Testis (tissue), 3 donors: Measurements from ENCODE around the gene RAB11FIP3. TPM values are rescaled to one million over a fixed set of nuclear protein-coding genes. Genes with fewer than 3 reads are reported as not detected.

Source experiments
- DNase-seq: peaks from one replicate; pipeline ENCODE4 v3.0.0-alpha.2; 2019
- H3K27ac ChIP-seq, 2 donors: fragments of 200-600 bp; sonication (generic); one replicate each; pipeline ENCODE4 v1.5.1; 2019
- H3K27me3 ChIP-seq: fragments of 200-600 bp; sonication (generic); one replicate; pipeline ENCODE4 v1.5.1; 2019
- H3K36me3 ChIP-seq: fragments of 200-600 bp; sonication (generic); one replicate; pipeline ENCODE4 v1.5.1; 2017; ENCODE audit warnings: low read depth; ENCODE audit errors: missing control alignments
- H3K4me1 ChIP-seq: fragments of 200-600 bp; sonication (generic); one replicate; pipeline ENCODE4 v1.5.1; 2019
- H3K4me3 ChIP-seq, 2 donors: fragments of 200-600 bp; sonication (generic); one replicate each; pipeline ENCODE4 v1.5.1; 2017 to 2019
- H3K9me3 ChIP-seq: fragments of 200-600 bp; sonication (generic); one replicate; pipeline ENCODE4 v1.5.1; 2017
- CTCF ChIP-seq, 3 experiments: fragments of 450-650 bp in 2 of 3; fragments of 200-600 bp in 1 of 3; sonication (generic) in 1 of 3; IDR thresholded peaks; one replicate each; pipeline ENCODE4 v1.5.1; 2016 to 2019; ENCODE audit warnings: antibody characterized with exemption in 3 of 3, mild to moderate bottlenecking in 2 of 3, moderate library complexity in 1 of 3
- POLR2A ChIP-seq: fragments of 450-650 bp; IDR thresholded peaks from one replicate; pipeline ENCODE4 v1.6.1; 2017; ENCODE audit warnings: antibody characterized with exemption, mild to moderate bottlenecking, moderate library complexity
- WGBS, 2 donors: methylation state at CpG; one replicate each; pipeline ENCODE4 v1.1.5; 2018; 5-methylcytosine and 5-hydroxymethylcytosine counted together
- intact Hi-C: fragments of 100-400 bp; cut with DNase I; formaldehyde crosslinking; loops from one replicate; pipeline ENCODE4 v1.15.1; 2023; ENCODE audit warnings: low total_unique reads
- polyA plus RNA-seq: library from polyadenylated mRNA; stranded (reverse); fragments of 350-450 nt; fragmentation: Illumina TruSeq; extraction: RNeasy Lipid Tissue Mini Kit (QIAGEN cat#74804); gene quantifications from one replicate; pipeline ENCODE4 v1.2.3, GENCODE V29; 2014; ENCODE audit warnings: low read depth, low replicate concordance; ENCODE audit not compliant: insufficient read depth
- total RNA-seq, 2 donors: library from RNA; depleted of rRNA; stranded (reverse); fragments of >200 nt; gene quantifications; one replicate each; pipeline ENCODE4 v1.2.3, GENCODE V29; 2016

The RAB11FIP3 gene
- total and polyA plus RNA-seq, 3 donors from 2014 or later: 61.7 to 186 (median 166) TPM

DNA sequence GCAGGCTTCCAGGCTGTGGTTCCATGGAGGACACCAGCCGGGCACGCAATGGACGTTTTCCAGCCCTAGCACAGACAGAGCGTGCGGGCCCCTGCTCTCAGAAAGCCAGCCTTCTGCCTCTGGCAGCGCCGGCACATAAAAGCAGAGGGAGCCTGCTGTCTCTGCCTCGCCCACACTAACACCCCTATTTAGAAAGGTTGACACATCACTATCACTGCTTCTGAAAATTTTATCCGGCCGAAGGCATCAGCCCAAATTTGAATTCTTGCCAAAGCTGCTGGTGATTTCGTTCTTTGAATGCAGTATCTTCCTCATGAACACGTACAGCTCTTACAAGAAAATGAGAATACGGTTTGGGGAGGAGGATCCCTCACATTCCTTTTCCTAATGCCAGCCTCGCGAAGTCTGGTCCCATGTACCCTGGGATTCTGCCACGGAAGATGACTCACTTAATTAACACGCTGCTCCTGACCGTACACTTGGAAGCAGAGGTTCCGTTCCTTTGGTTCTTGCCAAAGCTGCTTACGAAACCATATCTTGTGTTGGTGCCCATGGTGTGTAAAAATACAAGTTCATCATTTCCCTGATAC is 1.3 kb upstream of the RAB11FIP3 start:
- WGBS, 2 donors: 8 to 13% methylated on average over 15 to 20 of the region's 20 CpGs

GRCh38 chr16:424623-425081 is 797 bp upstream of the RAB11FIP3 start:
- TF ChIP-seq POLR2A (no peak), CTCF (IDR thresholded peaks at IDR 0.05) (no peak)
- WGBS, 2 donors: 6 to 19% methylated on average over 3 to 22 of the region's 31 CpGs
- H3K9me3 ChIP-seq: no peaks in the 10 kb centered on the region
- peak overlapping the region; percentile 91 to 95 for H3K27ac ChIP-seq
- no peaks in the 10 kb centered on the region for H3K36me3 ChIP-seq
- peak overlapping the region; percentile 62 to 76 for H3K4me3 ChIP-seq
- intact Hi-C loops: no loop called here
- DNase-seq: peak; percentile 57
- peaks cover 36% of the 10 kb centered on the region for H3K4me1 ChIP-seq
- no peaks in the 10 kb centered on the region for H3K27me3 ChIP-seq

More for the DNA sequence above, 1.3 kb upstream of the RAB11FIP3 start:
- Histone ChIP-seq H3K36me3 (no peaks in the 10 kb centered on the region), H3K4me1 (peaks cover 36% of the 10 kb centered on the region), H3K27ac (peak overlapping the region; percentile 91 to 95), H3K27me3 (no peaks in the 10 kb centered on the region), H3K9me3 (no peaks in the 10 kb centered on the region), H3K4me3 (peak overlapping the region; percentile 62 to 76)
- DNase-seq: peak; percentile 78
- intact Hi-C loops: no loop called here
- no peak for TF ChIP-seq CTCF (IDR thresholded peaks at IDR 0.05)
- no peak for TF ChIP-seq POLR2A

DNA sequence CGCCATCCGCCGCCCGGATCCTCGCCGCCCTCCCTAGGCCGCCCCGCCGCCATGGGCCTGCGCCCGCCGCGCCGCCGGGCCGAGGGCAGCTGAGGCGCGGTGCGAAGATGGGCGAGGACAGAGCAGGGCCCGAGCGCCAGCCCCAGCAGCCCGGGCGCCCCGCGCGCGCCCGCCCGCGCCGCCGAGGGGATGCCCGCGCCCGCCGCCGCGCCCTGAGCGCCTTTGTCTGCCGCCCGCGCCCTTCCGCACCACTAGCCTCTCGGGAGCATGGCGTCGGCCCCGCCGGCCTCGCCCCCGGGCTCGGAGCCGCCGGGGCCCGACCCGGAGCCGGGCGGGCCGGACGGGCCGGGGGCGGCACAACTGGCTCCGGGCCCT is 278 bp downstream of the RAB11FIP3 start:
- Histone ChIP-seq H3K9me3 (no peaks in the 10 kb centered on the region), H3K36me3 (no peaks in the 10 kb centered on the region), H3K27ac (peak overlapping the region; percentile 91 to 95), H3K4me1 (peaks cover 36% of the 10 kb centered on the region), H3K4me3 (peak overlapping the region; percentile 62 to 76), H3K27me3 (no peaks in the 10 kb centered on the region)
- WGBS, 2 donors: 0% methylated on average over 30 of the region's 63 CpGs; no CpG with 5 or more reads in 1 of the 2 donors
- intact Hi-C loops: no loop called here
- TF ChIP-seq POLR2A (no peak), CTCF (IDR thresholded peaks at IDR 0.05) (no peak)
- DNase-seq: no peak

DNA sequence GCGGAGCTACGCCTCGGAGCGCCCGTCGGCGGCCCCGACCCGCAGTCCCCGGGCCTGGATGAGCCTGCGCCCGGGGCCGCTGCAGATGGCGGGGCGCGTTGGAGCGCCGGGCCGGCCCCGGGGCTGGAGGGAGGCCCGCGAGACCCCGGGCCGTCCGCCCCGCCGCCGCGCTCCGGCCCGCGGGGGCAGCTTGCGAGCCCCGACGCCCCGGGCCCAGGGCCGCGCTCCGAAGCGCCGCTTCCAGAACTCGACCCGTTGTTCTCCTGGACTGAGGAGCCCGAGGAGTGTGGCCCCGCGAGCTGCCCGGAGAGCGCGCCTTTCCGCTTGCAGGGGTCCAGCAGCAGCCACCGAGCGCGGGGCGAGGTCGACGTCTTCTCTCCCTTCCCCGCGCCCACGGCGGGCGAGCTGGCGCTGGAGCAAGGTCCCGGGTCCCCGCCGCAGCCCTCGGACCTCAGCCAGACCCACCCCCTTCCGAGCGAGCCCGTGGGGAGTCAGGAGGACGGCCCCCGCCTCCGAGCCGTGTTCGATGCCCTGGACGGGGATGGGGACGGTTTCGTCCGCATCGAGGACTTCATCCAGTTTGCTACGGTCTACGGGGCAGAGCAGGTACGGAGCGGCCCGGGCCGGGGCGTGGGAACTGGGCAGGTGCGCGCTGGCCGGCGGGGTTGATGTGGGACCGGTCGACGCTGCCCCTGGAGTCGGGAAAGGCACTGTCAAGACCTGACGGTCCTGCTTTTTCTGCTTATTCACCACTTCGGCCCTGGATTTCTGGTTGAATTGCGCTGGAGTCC is 861 bp downstream of the RAB11FIP3 start:
- Histone ChIP-seq H3K36me3 (no peaks in the 10 kb centered on the region), H3K9me3 (no peaks in the 10 kb centered on the region), H3K4me3 (peak overlapping the region; percentile 62 to 71), H3K4me1 (peaks cover 36% of the 10 kb centered on the region), H3K27me3 (no peaks in the 10 kb centered on the region), H3K27ac (peak overlapping the region; percentile 62 to 95)
- TF ChIP-seq POLR2A (no peak), CTCF (IDR thresholded peaks at IDR 0.05) (no peak)
- no peak for DNase-seq
- 0 to 1% methylated on average over 9 to 86 of the region's 97 CpGs for WGBS, 2 donors
- intact Hi-C loops: no loop called here
